HFFc6 (cell line): ENCODE measurements around the gene ANKRD65. TPM values are rescaled to one million over a fixed set of nuclear protein-coding genes. Genes with fewer than 3 reads are reported as not detected.
"Not testable (repeated sequence)": the region's sequence is repeated elsewhere in the genome, so short reads cannot be mapped to it uniquely, and the experiment has no call there.

Experiments used
- DNase-seq: peaks from one replicate; pipeline ENCODE4 v3.0.0-alpha.2; 2018
- H3K27ac Mint-ChIP-seq: 2 replicates; pipeline ENCODE4 v1.8.0; 2020; ENCODE audit warnings: mild to moderate bottlenecking, mixed read lengths
- H3K27me3 Mint-ChIP-seq: 2 replicates; pipeline ENCODE4 v1.8.0; 2021; ENCODE audit warnings: mild to moderate bottlenecking, moderate library complexity, mixed read lengths; ENCODE audit not compliant: insufficient read depth
- H3K36me3 Mint-ChIP-seq: 2 replicates; pipeline ENCODE4 v1.8.0; 2021; ENCODE audit warnings: low read depth, mixed read lengths
- H3K4me1 Mint-ChIP-seq: 2 replicates; pipeline ENCODE4 v1.8.0; 2020; ENCODE audit warnings: low read depth, mixed read lengths
- H3K4me3 Mint-ChIP-seq: 2 replicates; pipeline ENCODE4 v1.8.0; 2020; ENCODE audit warnings: mild to moderate bottlenecking, moderate library complexity, mixed read lengths
- H3K9me3 Mint-ChIP-seq: 2 replicates; pipeline ENCODE4 v1.8.0; 2020; ENCODE audit warnings: mild to moderate bottlenecking, mixed read lengths
- total RNA-seq, 6 experiments: library from RNA; stranded (reverse); fragmentation: NEBNext Ultra II Directional; extraction: Animal tissue kit (Norgen Biotek cat#: 25700); gene quantifications; 2 replicates in 1 of 6; 3 replicates in 5 of 6; pipeline ENCODE4 v1.2.3, GENCODE V29; 2021
- TF ChIP-seq, protein P1 (sequence below): fragments of 200-600 bp; sonication (generic); IDR thresholded peaks from 2 replicates; pipeline ENCODE4 v1.5.0; 2021; ENCODE audit warnings: antibody characterized with exemption, mild to moderate bottlenecking

The ANKRD65 gene
- total RNA-seq, 6 experiments from 2014 or later: 0.14 TPM; not detected in 4

DNA sequence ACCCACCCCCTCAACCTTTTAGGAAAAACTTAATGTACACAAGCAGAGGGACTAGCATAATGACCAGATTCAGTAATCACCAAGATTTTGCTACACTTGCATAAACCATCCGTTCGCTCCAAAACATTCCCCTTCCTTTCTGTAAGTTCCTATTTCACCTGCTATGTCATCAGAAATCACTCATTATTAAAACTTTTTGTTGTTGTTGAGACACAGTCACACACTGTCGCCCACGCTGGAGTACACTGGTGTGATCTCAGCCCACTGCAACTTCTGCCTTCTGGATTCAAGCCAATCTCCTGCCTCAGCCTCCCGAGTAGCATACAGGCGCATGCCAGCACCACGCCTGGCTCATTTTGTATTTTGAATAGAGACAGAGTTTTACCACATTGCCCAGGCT is 17.4 kb downstream of the ANKRD65 start:
- Mint-ChIP-seq H3K9me3 (no peaks in the 10 kb centered on the region), H3K27me3 (peaks cover 16% of the 10 kb centered on the region), H3K36me3 (peaks cover 57% of the 10 kb centered on the region), H3K4me3 (no peak overlapping the region), H3K4me1 (peaks cover 49% of the 10 kb centered on the region), H3K27ac (peak overlapping the region; percentile 55)
- no peak for DNase-seq
- TF ChIP-seq, protein P1, sequence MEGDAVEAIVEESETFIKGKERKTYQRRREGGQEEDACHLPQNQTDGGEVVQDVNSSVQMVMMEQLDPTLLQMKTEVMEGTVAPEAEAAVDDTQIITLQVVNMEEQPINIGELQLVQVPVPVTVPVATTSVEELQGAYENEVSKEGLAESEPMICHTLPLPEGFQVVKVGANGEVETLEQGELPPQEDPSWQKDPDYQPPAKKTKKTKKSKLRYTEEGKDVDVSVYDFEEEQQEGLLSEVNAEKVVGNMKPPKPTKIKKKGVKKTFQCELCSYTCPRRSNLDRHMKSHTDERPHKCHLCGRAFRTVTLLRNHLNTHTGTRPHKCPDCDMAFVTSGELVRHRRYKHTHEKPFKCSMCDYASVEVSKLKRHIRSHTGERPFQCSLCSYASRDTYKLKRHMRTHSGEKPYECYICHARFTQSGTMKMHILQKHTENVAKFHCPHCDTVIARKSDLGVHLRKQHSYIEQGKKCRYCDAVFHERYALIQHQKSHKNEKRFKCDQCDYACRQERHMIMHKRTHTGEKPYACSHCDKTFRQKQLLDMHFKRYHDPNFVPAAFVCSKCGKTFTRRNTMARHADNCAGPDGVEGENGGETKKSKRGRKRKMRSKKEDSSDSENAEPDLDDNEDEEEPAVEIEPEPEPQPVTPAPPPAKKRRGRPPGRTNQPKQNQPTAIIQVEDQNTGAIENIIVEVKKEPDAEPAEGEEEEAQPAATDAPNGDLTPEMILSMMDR: no peak

DNA sequence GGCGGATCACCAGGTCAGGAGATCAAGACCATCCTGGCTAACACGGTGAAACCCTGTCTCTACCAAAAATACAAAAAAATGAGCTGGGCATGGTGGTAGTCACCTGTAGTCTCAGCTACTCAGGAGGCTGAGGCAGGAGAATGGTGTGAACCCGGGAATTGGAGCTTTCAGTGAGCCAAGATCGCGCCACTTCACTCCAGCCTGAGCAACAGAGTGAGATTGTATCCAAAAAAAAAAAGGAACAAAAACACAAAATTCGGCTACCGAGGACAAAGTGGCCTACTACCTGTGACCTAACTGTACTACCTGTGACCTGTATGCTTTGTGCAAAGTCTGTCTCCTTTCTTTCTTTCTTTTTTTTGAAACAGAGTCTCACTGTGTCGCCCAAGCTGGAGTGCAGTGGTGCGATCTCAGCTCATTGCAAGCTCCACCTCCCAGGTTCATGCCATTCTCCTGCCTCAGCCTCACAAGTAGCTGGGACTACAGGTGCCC is 18.1 kb downstream of the ANKRD65 start:
- H3K27me3 Mint-ChIP-seq: peaks cover 16% of the 10 kb centered on the region
- H3K4me3 Mint-ChIP-seq, DNase-seq, H3K9me3 Mint-ChIP-seq: not testable (repeated sequence)
- H3K4me1 Mint-ChIP-seq: peaks cover 46% of the 10 kb centered on the region
- H3K27ac Mint-ChIP-seq: peak overlapping the region; percentile 14; the same call in 1 of the 2 replicates
- H3K36me3 Mint-ChIP-seq: peaks cover 57% of the 10 kb centered on the region

DNA sequence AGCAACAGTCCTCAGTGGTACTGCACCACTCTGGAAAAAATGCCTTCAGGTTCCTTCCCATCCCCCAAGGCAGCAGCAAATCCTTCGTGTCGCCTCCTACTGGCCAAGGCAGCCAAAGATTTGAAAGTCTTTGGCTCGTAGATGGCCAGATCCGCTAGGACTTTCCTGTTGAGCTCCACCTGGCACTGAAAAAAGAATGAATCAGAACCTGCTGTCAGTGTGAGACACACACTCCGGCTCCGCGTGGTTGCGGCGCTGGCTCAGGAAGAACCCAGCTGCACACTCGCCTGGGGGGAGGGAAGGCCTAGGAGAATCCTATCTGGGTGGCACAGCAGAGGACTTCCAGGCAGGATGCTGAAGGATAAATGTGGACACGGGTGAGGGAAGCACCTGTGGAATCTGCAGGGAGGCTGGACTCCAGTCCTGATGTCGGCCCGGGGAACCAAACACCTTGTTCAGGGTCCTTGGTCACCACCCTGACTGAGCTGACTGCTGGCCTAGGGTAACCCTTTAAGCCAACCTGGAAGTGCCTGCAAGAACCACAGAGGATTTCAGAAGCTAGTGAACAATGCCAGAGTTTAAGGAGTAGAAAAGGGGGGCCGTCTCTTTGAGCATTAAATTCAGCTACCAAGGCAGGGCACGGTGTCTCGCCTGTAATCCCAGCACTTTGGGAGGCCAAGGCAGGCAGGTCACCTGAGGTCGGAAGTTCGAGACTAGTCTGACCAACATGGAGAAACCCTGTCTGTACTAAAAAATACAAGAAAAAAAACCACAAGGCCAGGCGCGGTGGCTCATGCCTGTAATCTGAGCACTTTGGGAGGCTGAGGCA is 18.8 kb downstream of the ANKRD65 start:
- peaks cover 48% of the 10 kb centered on the region for H3K4me1 Mint-ChIP-seq
- peak overlapping the region; percentile 78 for H3K27ac Mint-ChIP-seq
- H3K4me3 Mint-ChIP-seq: peak overlapping the region; percentile 91
- DNase-seq: peak; percentile 57
- TF ChIP-seq, protein P1: peak; percentile 83
- H3K36me3 Mint-ChIP-seq: peaks cover 57% of the 10 kb centered on the region
- peaks cover 16% of the 10 kb centered on the region for H3K27me3 Mint-ChIP-seq
- no peaks in the 10 kb centered on the region for H3K9me3 Mint-ChIP-seq

DNA sequence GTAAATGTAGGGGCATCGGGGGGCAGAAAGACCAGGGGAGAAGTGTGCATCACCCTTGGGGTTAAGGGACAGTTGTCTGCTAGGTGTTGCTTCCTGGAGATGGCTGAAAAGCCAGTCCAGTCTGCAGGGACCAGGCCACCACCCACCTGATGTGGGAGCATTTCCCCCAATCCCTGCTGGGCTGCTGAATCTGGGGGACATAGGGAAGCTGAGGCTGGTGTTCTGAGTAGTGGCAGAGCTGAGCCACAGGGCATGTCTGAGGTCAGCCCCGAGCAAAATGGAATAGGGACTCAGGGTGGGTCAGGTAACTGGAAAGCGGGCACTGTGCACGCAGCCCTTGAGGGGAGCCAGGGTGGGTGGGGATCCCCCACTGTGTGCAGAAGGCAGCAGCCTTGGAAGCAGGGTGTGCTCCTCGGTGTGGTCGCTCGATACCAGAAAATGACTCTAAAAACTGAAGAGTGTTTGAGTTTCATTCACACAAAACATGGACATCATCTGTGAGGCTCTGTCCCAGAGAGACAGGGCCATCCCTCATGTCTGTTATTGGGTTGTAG is 19.5 kb downstream of the ANKRD65 start:
- peaks cover 16% of the 10 kb centered on the region for H3K27me3 Mint-ChIP-seq
- H3K27ac Mint-ChIP-seq: peak overlapping the region; percentile 88
- H3K4me1 Mint-ChIP-seq: peaks cover 48% of the 10 kb centered on the region
- no peak for DNase-seq
- H3K36me3 Mint-ChIP-seq: peaks cover 57% of the 10 kb centered on the region
- TF ChIP-seq, protein P1: no peak
- H3K4me3 Mint-ChIP-seq: peak overlapping the region; percentile 91
- no peaks in the 10 kb centered on the region for H3K9me3 Mint-ChIP-seq

DNA sequence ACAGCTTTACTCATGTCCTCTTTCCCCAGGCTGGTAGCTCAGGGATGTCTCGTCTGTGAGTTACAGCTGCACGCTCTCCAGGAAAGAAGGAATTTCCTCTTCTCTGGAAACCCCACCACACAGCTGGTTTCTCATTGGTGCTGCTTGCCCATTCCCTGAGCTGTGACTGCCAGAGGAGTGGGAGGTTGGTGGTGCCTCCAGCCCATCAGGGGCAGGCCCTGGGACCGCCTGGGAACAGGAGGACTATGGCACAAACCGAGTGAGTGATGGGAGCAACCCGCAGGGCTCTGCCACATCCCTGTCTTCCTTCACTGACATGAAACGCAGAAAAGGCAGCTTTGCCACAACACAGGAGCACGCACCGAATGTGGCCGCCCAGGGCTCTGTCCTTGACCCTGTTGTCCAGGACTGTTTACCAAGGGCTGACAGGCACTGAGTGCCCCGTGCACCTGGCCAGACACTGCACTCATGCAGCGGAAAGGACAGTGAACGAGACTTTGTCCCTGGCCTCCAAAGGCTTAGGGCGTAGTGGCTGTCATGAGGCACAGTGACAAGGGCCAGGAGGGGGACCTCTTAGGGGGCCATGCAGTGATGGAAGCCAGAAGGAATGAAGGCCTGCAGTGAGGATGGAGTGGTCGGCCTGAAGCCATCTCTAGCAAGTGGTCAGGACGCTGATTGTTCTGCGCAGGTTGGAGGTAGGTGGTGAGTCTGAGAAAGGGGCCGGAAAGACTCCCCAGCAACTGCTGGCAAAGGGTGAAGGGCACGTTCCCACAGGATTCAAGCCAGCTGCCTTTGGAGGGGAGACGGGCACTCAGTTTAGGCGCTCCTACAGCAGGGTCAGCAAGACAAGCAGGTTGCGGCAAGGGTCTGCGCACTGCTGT is 20.3 kb downstream of the ANKRD65 start:
- H3K4me3 Mint-ChIP-seq: peak overlapping the region; percentile 91
- H3K9me3 Mint-ChIP-seq: no peaks in the 10 kb centered on the region
- peak overlapping the region; percentile 88 for H3K27ac Mint-ChIP-seq
- TF ChIP-seq, protein P1: no peak
- H3K27me3 Mint-ChIP-seq: peaks cover 16% of the 10 kb centered on the region
- H3K4me1 Mint-ChIP-seq: peaks cover 48% of the 10 kb centered on the region
- peaks cover 49% of the 10 kb centered on the region for H3K36me3 Mint-ChIP-seq
- no peak for DNase-seq
